K562 (cell line): ENCODE measurements around the gene PIK3R6. TPM values are rescaled to one million over a fixed set of nuclear protein-coding genes. Genes with fewer than 3 reads are reported as not detected.

ENCODE experiments used
- ATAC-seq: fragments of 200-7000 bp; cut with Tn5 transposase; 3 replicates; pipeline ENCODE4 v1.9.1; 2020; ENCODE audit warnings: moderate library complexity
- BruUV-seq: library from RNA; stranded (reverse); fragments of 400-500 nt; replicated peaks from 2 replicates; lab custom pipeline; 2021; lab: Mats Ljungman, UMichigan
- CTCF ChIA-PET: fragments of 300-600 bp; formaldehyde crosslinking; extraction: SDS; loops from one replicate; lab custom pipeline; 2021; ENCODE audit warnings: low intra/inter-chr PET ratio; lab: Yijun Ruan, JAX
- POLR2A ChIA-PET: fragments of 300-600, 350-650 bp; sonication (Branson Sonifier 250); formaldehyde crosslinking; extraction: SDS; loops from one replicate; lab custom pipeline; 2021; ENCODE audit warnings: antibody characterized with exemption, inconsistent platforms; lab: Yijun Ruan, JAX
- DNase-seq, 4 experiments: peaks; one replicate each; pipeline versions ENCODE4 v3.0.0 to v3.0.0-alpha.2; 2011 to 2018; ENCODE audit warnings: low spot score in 3 of 4, mixed read lengths in 3 of 4; ENCODE audit errors: extremely low read depth in 1 of 4
- FAIRE-seq: peaks from 2 replicates; lab custom pipeline; 2011; peaks lifted over from hg19 to GRCh38; lab: Jason Lieb, UNC
- H2AFZ ChIP-seq: 2 replicates; pipeline ENCODE4 v1.6.0; 2011; ENCODE audit warnings: low read depth, low read length, control low read depth, inconsistent platforms
- H3K27ac ChIP-seq: fragments of 200-600 bp; 3 replicates; pipeline ENCODE4 v1.8.0; 2011; ENCODE audit warnings: low read depth, mild to moderate bottlenecking, control low read depth, inconsistent platforms, low read length, moderate library complexity, mixed read lengths; ENCODE audit errors: extremely low read depth
- H3K27me3 ChIP-seq, 2 experiments: fragments of 300-600 bp in 1 of 2; 2 replicates in 1 of 2; 3 replicates in 1 of 2; pipeline versions ENCODE4 v1.6.0 to v1.8.0; 2011; ENCODE audit warnings: inconsistent platforms in 2 of 2, low read length in 2 of 2, mild to moderate bottlenecking in 1 of 2, mixed read lengths in 1 of 2, moderate library complexity in 1 of 2; ENCODE audit not compliant: control insufficient read depth in 2 of 2, insufficient read depth in 2 of 2
- H3K36me3 ChIP-seq: fragments of 300-600 bp; 3 replicates; pipeline ENCODE4 v1.8.0; 2011; ENCODE audit warnings: mild to moderate bottlenecking, low read length, inconsistent platforms; ENCODE audit not compliant: control insufficient read depth, insufficient read depth
- H3K4me1 ChIP-seq, 2 experiments: fragments of 200-600 bp in 1 of 2; replicated peaks in 1 of 2; 2 replicates in 1 of 2; 3 replicates in 1 of 2; pipeline versions ENCODE4 v1.5.1 to v1.8.0; 2011; ENCODE audit warnings: inconsistent platforms in 2 of 2, low read length in 2 of 2, mild to moderate bottlenecking in 1 of 2, mixed read lengths in 1 of 2, moderate library complexity in 1 of 2; ENCODE audit not compliant: control insufficient read depth in 2 of 2, insufficient read depth in 2 of 2
- H3K4me2 ChIP-seq: 2 replicates; pipeline ENCODE4 v1.6.1; 2011; ENCODE audit warnings: low read length, control low read depth, inconsistent platforms, mixed read lengths; ENCODE audit not compliant: insufficient read depth
- H3K4me3 ChIP-seq: fragments of 200-600 bp; sonication (generic), shearing (Covaris generic); 2 replicates; pipeline ENCODE4 v1.5.1; 2016; ENCODE audit warnings: control low read depth, inconsistent platforms
- H3K79me2 ChIP-seq: fragments of 200-600 bp; 3 replicates; pipeline ENCODE4 v1.8.0; 2011; ENCODE audit warnings: low read length, inconsistent platforms; ENCODE audit not compliant: control insufficient read depth, insufficient read depth
- H3K9ac ChIP-seq, 2 experiments: 2 replicates each; pipeline versions ENCODE4 v1.6.0 to v1.6.1; 2011; ENCODE audit warnings: low read depth in 2 of 2, low read length in 2 of 2, control low read depth in 1 of 2, inconsistent platforms in 1 of 2, mild to moderate bottlenecking in 1 of 2, mixed read lengths in 1 of 2; ENCODE audit not compliant: insufficient read depth in 1 of 2
- H3K9me1 ChIP-seq: one replicate; pipeline ENCODE4 v1.6.0; 2011; ENCODE audit warnings: inconsistent platforms, mild to moderate bottlenecking, low read length, moderate library complexity; ENCODE audit not compliant: control insufficient read depth, insufficient read depth
- H3K9me3 ChIP-seq: replicated peaks from 2 replicates; pipeline ENCODE4 v1.5.1; 2011; ENCODE audit warnings: low read depth, low read length, inconsistent platforms; ENCODE audit not compliant: control insufficient read depth, insufficient read depth
- H4K20me1 ChIP-seq: replicated peaks from 2 replicates; pipeline ENCODE4 v1.6.1; 2011; ENCODE audit warnings: low read length, inconsistent platforms, mixed read lengths; ENCODE audit not compliant: control insufficient read depth, insufficient read depth
- CEBPG ChIP-seq, 3 experiments: fragments of 200-800 bp in 1 of 3; sonication (Bioruptor generic) in 1 of 3; sonication (generic) in 1 of 3; formaldehyde crosslinking in 1 of 3; IDR thresholded peaks in 2 of 3; conservative IDR thresholded peaks in 1 of 3; 2 replicates each; pipeline versions ENCODE4 v1.6.1 to v1.8.0; 2016 to 2022; ENCODE audit warnings: missing compliant biosample characterization in 2 of 3, missing genetic modification characterization in 2 of 3, mild to moderate bottlenecking in 1 of 3, missing genetic modification reagents in 1 of 3
- CTCF ChIP-seq, 3 experiments: IDR thresholded peaks in 2 of 3; conservative IDR thresholded peaks in 1 of 3; 2 replicates each; pipeline ENCODE4 v1.5.1; 2011 to 2012; ENCODE audit warnings: low read length in 3 of 3, mild to moderate bottlenecking in 3 of 3, control low read depth in 2 of 3, improper control_type of control experiment in 1 of 3, inconsistent platforms in 1 of 3, low read depth in 1 of 3, mixed read lengths in 1 of 3, moderate library complexity in 1 of 3; ENCODE audit not compliant: insufficient read depth in 2 of 3
- DEAF1 ChIP-seq: fragments of 450-650 bp; formaldehyde crosslinking; IDR thresholded peaks from 2 replicates; pipeline ENCODE4 v1.4.0; 2020; ENCODE audit warnings: mild to moderate bottlenecking, moderate library complexity
- PHF8 ChIP-seq: fragments of 200-600 bp; sonication (generic); IDR thresholded peaks from 2 replicates; pipeline ENCODE4 v1.6.1; 2012; ENCODE audit warnings: mixed run types, mild to moderate bottlenecking, inconsistent platforms, low read length, moderate library complexity, borderline replicate concordance
- WGBS: fragments of 100-300 bp; shearing (Covaris generic); methylation state at CpG from one replicate; pipeline ENCODE4 v1.1.6; 2016; ENCODE audit warnings: low coverage, mixed read lengths; ENCODE audit not compliant: insufficient coverage; ENCODE audit errors: missing lambda C conversion rate; 5-methylcytosine and 5-hydroxymethylcytosine counted together
- in situ Hi-C: fragments of 300-500 bp; cut with MboI; formaldehyde crosslinking; loops from 4 replicates; pipeline ENCODE4 v1.15.0; 2018; ENCODE audit warnings: inconsistent platforms, mixed read lengths
- intact Hi-C: fragments of 100-400 bp; cut with micrococcal nuclease; formaldehyde crosslinking; loops from 2 replicates; pipeline ENCODE4 v1.14.2; 2022
- polyA plus RNA-seq, 8 experiments: library from polyadenylated mRNA; depleted of rRNA in 4 of 8; stranded (reverse) in 5 of 8; unstranded in 3 of 8; fragments of >200 nt; fragmentation: Nextera tagmentation in 2 of 8; fragmentation: Illumina TruSeq in 1 of 8; extraction: Ambion mirVana in 2 of 8; extraction: Trizol in 1 of 8; gene quantifications; 2 replicates each; pipeline versions ENCODE4 v1.2.1 to v1.2.3, GENCODE V29; 2011 to 2014; ENCODE audit warnings: inconsistent platforms in 1 of 8, missing spikeins in 1 of 8
- total RNA-seq, 7 experiments: library from RNA; depleted of rRNA in 6 of 7; stranded (reverse); fragments of >200 nt in 6 of 7; fragmentation: Illumina TruSeq in 2 of 7; extraction: Trizol in 2 of 7; gene quantifications; 2 replicates each; pipeline versions ENCODE4 v1.2.1 to v1.2.3, GENCODE V29; 2011 to 2021; ENCODE audit warnings: low replicate concordance in 1 of 7
- TF ChIP-seq, protein P1 (sequence below), 2 experiments: fragments of 450-650 bp; formaldehyde crosslinking in 1 of 2; IDR thresholded peaks; 2 replicates each; pipeline versions ENCODE4 v1.4.0 to v1.6.1; 2014 to 2020; ENCODE audit warnings: mild to moderate bottlenecking in 2 of 2, borderline replicate concordance in 1 of 2, low read depth in 1 of 2

PIK3R6 gene
- total and polyA plus RNA-seq, 9 of the 15 experiments (the other 6 are each of a cell fraction or from before 2014, with no cell fraction given): 0.04 TPM; not detected in 8

DNA sequence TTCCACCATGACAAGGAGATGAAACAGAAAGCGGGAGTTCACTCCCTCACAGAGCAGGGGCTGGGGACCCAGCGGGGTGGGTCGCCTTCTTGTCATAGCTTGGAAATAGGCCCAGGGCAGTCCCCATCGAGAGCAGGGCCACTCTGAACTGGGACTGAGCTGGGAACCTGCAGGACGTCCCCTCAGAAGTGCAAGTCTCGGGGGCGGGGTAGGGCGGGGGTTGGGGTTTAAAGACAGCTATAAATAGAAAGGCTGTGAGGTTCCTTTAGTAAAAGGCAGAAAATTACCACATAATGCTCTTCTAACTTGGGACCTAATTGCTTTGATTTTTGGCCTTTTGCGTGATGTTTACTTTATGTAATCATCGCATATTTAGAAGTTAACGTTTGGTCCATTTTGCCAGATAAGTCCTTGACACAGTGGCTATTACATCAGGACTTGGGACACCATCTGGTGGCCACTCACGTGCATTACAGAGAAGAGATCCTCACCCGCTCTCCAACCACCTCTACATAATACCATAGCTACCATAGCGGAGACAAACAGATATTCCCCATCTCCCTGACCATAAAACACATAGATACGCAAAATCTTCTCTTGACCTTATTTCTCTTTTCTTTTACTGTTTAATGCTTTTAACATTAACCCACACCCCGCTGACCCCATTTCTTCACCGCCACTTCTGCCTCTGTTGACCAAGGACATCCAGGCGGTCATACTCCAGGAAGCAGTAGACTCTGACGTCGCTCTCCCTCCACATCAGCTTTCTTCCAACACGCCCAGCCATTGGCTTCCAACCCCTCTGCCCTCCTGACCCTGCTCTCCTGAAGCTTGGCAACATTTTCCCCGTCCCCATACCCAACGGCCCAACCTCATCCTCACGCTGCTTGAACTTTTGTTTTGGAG, 27.5 kb upstream of the PIK3R6 start:
- ChIA-PET CTCF (interaction anchor here (0.6 to 0.7 kb wide), 3 partner anchors 95 to 879 kb away, joined by 3 to 4 read pairs (median 3); no protein-coding TSS in a partner anchor), POLR2A (no interaction called here)
- no peaks in the 10 kb centered on the region for H3K9me1 ChIP-seq
- no peaks in the 10 kb centered on the region for H3K36me3 ChIP-seq
- WGBS: 2% methylated on average over 11 of the region's 24 CpGs
- no peak overlapping the region for H3K27ac ChIP-seq
- H3K9me3 ChIP-seq: no peaks in the 10 kb centered on the region
- no peaks in the 10 kb centered on the region; the same call in 1 of the 2 replicates for H4K20me1 ChIP-seq
- ATAC-seq: peak; percentile 93
- H2AFZ ChIP-seq: no peak overlapping the region
- peak; percentile 55 to 65 (median 64) for DNase-seq
- intact Hi-C loops: loop anchor here (10.0 kb wide), 2 partner anchors 100 to 150 kb away; partner anchors contain the start of gene CCDC42
- H3K9ac ChIP-seq: no peak overlapping the region
- no peak overlapping the region; the same call in 1 of the 2 replicates for H3K4me2 ChIP-seq
- no peak overlapping the region for H3K4me3 ChIP-seq
- in situ Hi-C loops: loop anchor here (5.0 kb wide), 1 partner anchor 98 kb away; the partner anchor contains the start of gene MFSD6L
- no peaks in the 10 kb centered on the region for H3K79me2 ChIP-seq
- FAIRE-seq: peak; percentile 92
- H3K27me3 ChIP-seq: peaks cover 2 to 19% of the 10 kb centered on the region in 2 experiments; a peak in 2 of 5 replicates
- no TSS peak for BruUV-seq
- H3K4me1 ChIP-seq: no peaks in the 10 kb centered on the region; a peak in 2 of 5 replicates
- 0 out of 2 replicates have a peak, but pooled peaks have one; percentile 31 for TF ChIP-seq DEAF1 (CRISPR knock-in tag)
- TF ChIP-seq, protein P1, sequence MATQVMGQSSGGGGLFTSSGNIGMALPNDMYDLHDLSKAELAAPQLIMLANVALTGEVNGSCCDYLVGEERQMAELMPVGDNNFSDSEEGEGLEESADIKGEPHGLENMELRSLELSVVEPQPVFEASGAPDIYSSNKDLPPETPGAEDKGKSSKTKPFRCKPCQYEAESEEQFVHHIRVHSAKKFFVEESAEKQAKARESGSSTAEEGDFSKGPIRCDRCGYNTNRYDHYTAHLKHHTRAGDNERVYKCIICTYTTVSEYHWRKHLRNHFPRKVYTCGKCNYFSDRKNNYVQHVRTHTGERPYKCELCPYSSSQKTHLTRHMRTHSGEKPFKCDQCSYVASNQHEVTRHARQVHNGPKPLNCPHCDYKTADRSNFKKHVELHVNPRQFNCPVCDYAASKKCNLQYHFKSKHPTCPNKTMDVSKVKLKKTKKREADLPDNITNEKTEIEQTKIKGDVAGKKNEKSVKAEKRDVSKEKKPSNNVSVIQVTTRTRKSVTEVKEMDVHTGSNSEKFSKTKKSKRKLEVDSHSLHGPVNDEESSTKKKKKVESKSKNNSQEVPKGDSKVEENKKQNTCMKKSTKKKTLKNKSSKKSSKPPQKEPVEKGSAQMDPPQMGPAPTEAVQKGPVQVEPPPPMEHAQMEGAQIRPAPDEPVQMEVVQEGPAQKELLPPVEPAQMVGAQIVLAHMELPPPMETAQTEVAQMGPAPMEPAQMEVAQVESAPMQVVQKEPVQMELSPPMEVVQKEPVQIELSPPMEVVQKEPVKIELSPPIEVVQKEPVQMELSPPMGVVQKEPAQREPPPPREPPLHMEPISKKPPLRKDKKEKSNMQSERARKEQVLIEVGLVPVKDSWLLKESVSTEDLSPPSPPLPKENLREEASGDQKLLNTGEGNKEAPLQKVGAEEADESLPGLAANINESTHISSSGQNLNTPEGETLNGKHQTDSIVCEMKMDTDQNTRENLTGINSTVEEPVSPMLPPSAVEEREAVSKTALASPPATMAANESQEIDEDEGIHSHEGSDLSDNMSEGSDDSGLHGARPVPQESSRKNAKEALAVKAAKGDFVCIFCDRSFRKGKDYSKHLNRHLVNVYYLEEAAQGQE (IDR thresholded peaks at IDR 0.05; ENCODE audit: borderline replicate concordance): peak; percentile 47; the same call in 1 of the 2 replicates
- TF ChIP-seq, protein P1 (CRISPR knock-in tag; IDR thresholded peaks at IDR 0.05; ENCODE audit: low read depth): no peak
- TF ChIP-seq CEBPG (CRISPR knock-in tag; IDR thresholded peaks at IDR 0.05): no peak
- 0 out of 4 replicates have a peak, but pooled peaks of 1 of the 2 experiments have one; percentile 13 for TF ChIP-seq CEBPG (tag; conservative IDR thresholded peaks at IDR 0.05 in 1 of 2, IDR thresholded peaks at IDR 0.05 in 1 of 2)
- no peak for TF ChIP-seq PHF8
- peak; percentile 61 to 71 (median 68) for TF ChIP-seq CTCF (IDR thresholded peaks at IDR 0.05 in 2 of 3, conservative IDR thresholded peaks at IDR 0.05 in 1 of 3; ENCODE audit: insufficient read depth in 2 of 3, low read depth in 1 of 3, low read length in 3 of 3)
